ENCODE measurements around the gene MGAT5. TPM values are rescaled to one million over a fixed set of nuclear protein-coding genes. Genes with fewer than 3 reads are reported as not detected.

Gene MGAT5
- total RNA-seq, 1 experiment from 2014 or later = 34.0 TPM

DNA sequence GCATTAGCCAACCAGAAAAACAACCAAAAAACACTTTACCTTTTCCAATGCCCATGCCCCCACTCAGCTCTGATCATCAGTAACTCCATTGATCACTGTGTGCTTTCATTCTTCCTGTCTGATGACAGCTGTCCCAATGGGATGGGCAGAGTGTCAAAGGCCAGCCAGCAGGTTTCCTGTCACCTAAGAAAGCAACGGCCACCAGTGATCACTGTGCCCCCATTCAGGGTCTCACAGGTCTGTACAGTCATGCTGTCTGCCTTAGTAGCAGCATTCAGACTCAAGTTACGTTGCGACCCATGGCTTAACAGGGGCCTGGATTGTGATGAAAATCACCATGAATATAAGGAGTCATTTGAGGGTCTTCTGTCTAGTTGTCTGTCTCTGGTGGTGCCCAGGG is 184.5 kb downstream of the MGAT5 start:
- Histone ChIP-seq H3K27ac (ENCODE audit: low read depth, low read length) (no peak overlapping the region), H3K9me3 (ENCODE audit: control insufficient read depth in 1 of 2, insufficient read depth in 1 of 2, low read depth in 1 of 2, low read length in 2 of 2) (no peaks in the 10 kb centered on the region), H3K4me2 (ENCODE audit: low read length) (no peak overlapping the region), H4K20me1 (ENCODE audit: insufficient read depth) (no peaks in the 10 kb centered on the region), H3K9me2 (ENCODE audit: insufficient read depth) (no peaks in the 10 kb centered on the region), H3K27me3 (ENCODE audit: insufficient read depth, low read length) (no peaks in the 10 kb centered on the region), H2AFZ (ENCODE audit: low read depth, low read length, poor library complexity, severe bottlenecking) (no peak overlapping the region), H3K4me1 (ENCODE audit: control insufficient read depth in 1 of 2, insufficient read depth in 2 of 2, low read length in 2 of 2) (no peaks in the 10 kb centered on the region), H3K36me3 (ENCODE audit: control insufficient read depth in 1 of 2, insufficient read depth in 2 of 2, low read length in 2 of 2) (no peaks in the 10 kb centered on the region), H3K79me2 (ENCODE audit: insufficient read depth, low read length) (no peaks in the 10 kb centered on the region), H3K9ac (ENCODE audit: low read length) (no peak overlapping the region), H3K4me3 (replicated peaks in 1 of 2; ENCODE audit: low read depth in 1 of 2, low read length in 2 of 2) (no peak overlapping the region)
- ChIA-PET RAD21 (ENCODE audit: low non-redundant PET in 1 of 2, low total read pairs in 2 of 2, uncharacterized antibody in 2 of 2, unreplicated experiment in 2 of 2) (no interaction called here), CTCF (no interaction called here), POLR2A (no interaction called here)
- intact Hi-C loops (cut with micrococcal nuclease) = no loop called here
- ATAC-seq (no peak), DNase-seq (ENCODE audit: low read depth, low spot score) (no peak)
- no peak for TF ChIP-seq EGR1 (IDR thresholded peaks at IDR 0.05; ENCODE audit: low read depth)
- TF ChIP-seq, protein P1, sequence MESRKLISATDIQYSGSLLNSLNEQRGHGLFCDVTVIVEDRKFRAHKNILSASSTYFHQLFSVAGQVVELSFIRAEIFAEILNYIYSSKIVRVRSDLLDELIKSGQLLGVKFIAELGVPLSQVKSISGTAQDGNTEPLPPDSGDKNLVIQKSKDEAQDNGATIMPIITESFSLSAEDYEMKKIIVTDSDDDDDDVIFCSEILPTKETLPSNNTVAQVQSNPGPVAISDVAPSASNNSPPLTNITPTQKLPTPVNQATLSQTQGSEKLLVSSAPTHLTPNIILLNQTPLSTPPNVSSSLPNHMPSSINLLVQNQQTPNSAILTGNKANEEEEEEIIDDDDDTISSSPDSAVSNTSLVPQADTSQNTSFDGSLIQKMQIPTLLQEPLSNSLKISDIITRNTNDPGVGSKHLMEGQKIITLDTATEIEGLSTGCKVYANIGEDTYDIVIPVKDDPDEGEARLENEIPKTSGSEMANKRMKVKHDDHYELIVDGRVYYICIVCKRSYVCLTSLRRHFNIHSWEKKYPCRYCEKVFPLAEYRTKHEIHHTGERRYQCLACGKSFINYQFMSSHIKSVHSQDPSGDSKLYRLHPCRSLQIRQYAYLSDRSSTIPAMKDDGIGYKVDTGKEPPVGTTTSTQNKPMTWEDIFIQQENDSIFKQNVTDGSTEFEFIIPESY (IDR thresholded peaks at IDR 0.05; ENCODE audit: extremely low read depth, insufficient replicate concordance, low read length) = no peak
- TF ChIP-seq SIN3A (IDR thresholded peaks at IDR 0.05; ENCODE audit: low read depth) = no peak
- no peak for TF ChIP-seq TCF7L2 (IDR thresholded peaks at IDR 0.05; ENCODE audit: borderline replicate concordance, extremely low read depth, insufficient read depth, insufficient read length)
- TF ChIP-seq, protein P2, sequence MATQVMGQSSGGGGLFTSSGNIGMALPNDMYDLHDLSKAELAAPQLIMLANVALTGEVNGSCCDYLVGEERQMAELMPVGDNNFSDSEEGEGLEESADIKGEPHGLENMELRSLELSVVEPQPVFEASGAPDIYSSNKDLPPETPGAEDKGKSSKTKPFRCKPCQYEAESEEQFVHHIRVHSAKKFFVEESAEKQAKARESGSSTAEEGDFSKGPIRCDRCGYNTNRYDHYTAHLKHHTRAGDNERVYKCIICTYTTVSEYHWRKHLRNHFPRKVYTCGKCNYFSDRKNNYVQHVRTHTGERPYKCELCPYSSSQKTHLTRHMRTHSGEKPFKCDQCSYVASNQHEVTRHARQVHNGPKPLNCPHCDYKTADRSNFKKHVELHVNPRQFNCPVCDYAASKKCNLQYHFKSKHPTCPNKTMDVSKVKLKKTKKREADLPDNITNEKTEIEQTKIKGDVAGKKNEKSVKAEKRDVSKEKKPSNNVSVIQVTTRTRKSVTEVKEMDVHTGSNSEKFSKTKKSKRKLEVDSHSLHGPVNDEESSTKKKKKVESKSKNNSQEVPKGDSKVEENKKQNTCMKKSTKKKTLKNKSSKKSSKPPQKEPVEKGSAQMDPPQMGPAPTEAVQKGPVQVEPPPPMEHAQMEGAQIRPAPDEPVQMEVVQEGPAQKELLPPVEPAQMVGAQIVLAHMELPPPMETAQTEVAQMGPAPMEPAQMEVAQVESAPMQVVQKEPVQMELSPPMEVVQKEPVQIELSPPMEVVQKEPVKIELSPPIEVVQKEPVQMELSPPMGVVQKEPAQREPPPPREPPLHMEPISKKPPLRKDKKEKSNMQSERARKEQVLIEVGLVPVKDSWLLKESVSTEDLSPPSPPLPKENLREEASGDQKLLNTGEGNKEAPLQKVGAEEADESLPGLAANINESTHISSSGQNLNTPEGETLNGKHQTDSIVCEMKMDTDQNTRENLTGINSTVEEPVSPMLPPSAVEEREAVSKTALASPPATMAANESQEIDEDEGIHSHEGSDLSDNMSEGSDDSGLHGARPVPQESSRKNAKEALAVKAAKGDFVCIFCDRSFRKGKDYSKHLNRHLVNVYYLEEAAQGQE (IDR thresholded peaks at IDR 0.05; ENCODE audit: low read depth) = no peak
- TF ChIP-seq, protein P3, sequence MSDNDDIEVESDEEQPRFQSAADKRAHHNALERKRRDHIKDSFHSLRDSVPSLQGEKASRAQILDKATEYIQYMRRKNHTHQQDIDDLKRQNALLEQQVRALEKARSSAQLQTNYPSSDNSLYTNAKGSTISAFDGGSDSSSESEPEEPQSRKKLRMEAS (IDR thresholded peaks at IDR 0.05) = no peak
- no TSS peak for BruUV-seq (replicated peaks)

All from HCT116 (cell line).